HG02571 (cell line): ENCODE measurements around the gene PRKAB2.
"Not testable (repeated sequence)": the region's sequence is repeated elsewhere in the genome, so short reads cannot be mapped to it uniquely, and the experiment has no call there.

Source experiments
- ATAC-seq: cut with Tn5 transposase; IDR thresholded peaks from one replicate; pipeline ENCODE4 v1.9.1; 2021; ENCODE audit warnings: mild to moderate bottlenecking, moderate library complexity; ENCODE audit not compliant: unreplicated experiment

PRKAB2 gene, protein sequence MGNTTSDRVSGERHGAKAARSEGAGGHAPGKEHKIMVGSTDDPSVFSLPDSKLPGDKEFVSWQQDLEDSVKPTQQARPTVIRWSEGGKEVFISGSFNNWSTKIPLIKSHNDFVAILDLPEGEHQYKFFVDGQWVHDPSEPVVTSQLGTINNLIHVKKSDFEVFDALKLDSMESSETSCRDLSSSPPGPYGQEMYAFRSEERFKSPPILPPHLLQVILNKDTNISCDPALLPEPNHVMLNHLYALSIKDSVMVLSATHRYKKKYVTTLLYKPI

DNA sequence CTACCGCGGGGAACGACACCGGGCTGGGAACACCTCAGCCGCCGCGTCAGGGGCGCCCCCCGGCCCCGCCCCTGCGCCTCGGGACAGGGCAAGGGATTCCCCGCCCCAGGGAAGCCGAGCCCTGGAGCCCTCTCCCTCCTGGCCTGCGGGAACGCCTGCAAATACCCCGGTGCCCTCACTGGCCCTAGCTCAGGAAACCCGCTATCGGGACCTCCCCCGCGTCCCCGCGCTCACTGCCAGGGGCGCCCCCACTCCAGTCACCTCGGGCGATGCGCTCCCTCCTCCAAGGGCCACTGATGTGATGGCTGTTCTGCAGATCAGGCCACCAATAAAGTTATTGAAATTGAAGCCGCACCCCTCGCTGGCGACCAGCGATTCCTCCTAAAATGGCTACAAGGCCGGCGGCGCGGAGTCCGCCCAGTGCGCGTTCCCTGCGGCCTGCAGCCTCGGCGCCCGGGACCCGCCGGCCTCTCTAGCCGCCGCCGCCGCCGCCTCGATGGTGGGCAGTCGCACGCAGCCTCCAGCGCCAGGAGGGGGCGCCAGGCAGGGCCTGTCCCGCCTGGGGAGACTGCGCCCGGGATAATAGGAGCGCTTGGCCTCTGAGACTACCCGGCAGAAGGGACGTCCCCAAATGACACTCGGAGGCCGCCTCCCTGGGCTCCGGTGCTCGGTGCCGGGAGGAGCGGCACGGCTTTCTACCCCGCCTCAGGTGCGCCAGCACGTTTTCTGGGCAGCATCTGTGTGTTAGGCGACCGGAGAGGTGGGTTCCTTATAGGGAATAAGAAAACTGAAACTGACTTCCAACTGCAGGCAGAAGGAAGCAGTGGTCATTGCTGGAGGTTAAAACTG lies at the start of gene PRKAB2:
Gene PRKAB2, minus strand, starts transcription at position 303 of the 849 bp plus-strand sequence. CDS start 326 bp downstream, outside the sequence.
- peak; percentile 87 for ATAC-seq

DNA sequence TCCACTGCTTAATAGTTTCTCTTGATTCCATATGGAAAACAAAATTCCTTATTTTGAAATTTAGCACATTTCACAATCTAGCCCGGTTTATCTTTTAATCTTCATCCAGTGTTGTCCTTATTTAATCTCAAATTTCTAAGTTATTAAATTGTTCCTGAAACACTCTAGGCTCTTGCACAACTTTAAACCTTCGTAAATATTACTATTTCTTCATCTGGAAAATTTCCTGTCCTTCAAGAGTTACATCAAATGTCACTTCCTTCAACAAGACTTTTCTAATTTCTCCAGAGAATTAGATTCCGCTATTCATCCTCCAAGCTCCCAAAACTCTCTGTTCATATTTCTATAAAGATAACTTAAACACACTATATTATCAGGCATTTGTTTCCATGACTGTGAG lies 46.3 kb upstream of the PRKAB2 start:
- ATAC-seq, result no peak

DNA sequence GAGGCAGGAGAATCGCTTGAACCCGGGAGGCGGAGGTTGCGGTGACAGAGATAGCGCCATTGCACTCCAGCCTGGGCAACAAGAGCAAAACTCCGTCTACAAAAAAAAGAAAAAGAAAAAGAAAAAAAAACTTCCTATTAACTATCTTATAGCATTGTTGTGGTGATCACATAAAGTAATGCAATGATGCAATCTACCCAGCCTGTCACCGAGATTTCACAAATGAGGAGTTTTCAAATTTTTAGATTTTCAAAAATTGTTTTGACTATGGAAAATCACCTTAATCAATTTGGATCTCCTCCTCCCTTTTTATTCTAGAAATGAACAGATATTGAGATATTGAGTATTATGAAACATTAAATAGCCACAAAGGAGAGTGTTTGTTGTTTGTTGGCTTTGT lies 44.9 kb upstream of the PRKAB2 start:
- no peak for ATAC-seq

DNA sequence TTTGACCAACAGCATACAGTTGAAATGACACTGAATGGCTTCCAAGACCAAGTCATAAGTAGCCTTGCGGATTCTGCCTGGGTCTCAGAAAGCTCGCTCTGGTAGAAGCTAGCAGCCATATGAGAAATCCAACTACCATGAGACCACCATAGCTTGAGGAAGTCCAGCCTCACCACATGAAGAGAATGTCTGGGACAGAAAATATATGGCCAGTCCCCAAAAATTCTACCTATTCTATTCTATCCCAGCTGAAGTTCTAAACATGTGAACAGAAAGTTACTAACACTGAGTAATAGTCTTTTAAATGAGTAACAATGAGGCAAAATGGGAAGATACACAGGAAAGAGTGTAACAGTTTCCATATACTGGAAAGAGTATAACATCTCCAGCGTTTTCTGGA lies 43.9 kb upstream of the PRKAB2 start:
- no peak for ATAC-seq

DNA sequence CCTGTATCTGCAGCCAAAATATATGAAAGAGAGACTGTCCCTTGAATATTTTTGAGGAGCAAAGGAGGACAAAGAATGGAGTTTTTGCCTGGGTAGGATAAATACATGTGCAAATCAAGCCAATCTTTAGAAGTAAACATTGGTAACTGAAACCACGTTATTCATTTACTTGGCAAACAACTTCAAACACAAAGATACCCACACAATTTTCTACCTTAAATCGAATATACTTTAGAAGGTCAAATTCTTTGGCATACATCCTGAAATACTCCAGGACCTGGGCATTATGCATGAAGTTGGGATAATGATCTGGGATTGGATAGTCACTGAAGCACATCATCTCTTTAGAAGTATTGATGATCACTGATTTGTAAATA lies 43.3 kb upstream of the PRKAB2 start:
- no peak for ATAC-seq

DNA sequence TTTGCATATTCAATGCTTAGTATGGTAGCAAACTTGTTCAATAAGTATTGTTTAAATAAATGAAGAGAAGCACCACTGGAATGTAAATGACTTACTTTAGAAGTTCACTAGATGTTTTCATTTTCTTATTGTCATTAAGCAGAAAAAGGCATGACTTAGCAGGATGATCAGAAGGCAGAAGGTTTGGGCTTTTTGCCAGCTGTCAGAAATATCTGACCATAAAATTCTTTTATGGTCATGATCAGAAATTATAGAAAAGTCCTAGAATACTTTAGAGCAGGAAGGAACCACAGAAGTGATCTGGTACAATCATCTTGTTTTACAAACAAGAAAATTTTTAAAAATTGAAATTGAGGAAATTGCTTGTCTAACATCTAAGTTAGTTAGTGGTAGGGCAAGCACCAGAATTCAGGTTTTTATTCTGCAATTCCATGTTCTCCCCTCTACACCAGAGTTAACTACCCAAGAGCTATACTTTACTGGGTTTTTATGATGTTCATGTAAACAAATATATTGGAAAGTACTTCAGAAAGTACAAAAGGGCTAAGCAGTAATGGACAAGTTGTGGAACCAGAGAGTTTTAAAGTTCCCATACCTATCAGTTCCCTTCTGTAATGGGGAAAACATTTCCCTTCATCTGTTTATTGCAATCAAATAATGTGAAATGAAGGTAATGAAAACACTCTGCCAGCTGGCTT lies 42.7 kb upstream of the PRKAB2 start:
- ATAC-seq, result no peak

DNA sequence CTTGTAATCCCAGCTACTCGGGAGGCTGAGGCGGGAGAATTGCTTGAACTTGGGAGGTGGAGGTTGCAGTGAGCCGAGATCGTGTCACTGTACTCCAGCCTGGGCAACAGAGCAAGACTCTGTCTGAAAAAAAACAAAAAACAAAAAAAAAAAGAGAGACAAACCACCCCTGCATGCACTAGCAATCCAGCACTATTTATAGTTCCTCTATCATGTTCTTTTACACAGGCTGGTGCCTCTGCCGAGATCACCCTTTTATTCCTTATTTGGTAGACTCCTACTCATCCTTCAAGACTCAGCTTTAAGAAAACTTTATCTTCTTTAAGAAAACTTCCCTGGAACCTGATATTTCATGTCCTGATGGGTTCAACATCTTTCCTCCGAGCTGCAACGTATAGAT lies 42.1 kb upstream of the PRKAB2 start:
- ATAC-seq, result no peak

DNA sequence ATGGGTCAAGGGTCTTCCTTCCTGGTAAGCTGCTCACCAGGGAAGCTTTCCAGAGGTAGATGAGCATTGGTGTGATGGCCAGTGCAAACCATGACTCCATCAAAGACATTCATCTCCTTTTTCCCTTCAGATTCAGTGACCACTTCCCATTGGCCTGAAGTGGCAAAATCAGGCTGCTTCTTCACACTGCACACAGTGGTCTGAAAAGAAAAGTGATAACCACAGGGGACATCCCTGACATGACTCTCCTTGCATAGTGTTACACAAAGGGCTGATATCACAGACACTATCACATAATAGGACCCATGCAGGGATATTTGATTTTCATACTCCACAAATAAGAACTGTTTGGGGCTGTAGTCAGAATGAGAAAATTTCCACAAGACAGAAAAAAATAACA lies 41.0 kb upstream of the PRKAB2 start:
- no peak for ATAC-seq

DNA sequence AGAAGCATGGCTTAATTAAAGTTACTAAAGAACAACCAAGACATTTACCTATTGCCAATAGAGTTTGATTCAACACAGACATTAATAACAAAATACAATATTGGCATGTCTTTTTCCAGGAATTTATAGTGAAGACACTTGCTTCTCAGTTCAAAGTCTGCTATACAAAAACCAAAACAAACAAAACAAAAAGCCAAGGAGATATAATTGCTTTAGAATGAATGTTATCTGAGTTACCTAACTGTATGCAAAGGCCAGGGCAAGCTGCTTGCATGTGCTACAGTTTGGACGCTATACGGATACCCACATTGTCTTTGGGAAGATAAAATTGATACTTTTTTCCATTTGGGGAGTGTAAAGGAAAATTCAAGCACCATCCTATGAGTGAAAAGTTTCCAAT lies 39.3 kb upstream of the PRKAB2 start:
- no peak for ATAC-seq

DNA sequence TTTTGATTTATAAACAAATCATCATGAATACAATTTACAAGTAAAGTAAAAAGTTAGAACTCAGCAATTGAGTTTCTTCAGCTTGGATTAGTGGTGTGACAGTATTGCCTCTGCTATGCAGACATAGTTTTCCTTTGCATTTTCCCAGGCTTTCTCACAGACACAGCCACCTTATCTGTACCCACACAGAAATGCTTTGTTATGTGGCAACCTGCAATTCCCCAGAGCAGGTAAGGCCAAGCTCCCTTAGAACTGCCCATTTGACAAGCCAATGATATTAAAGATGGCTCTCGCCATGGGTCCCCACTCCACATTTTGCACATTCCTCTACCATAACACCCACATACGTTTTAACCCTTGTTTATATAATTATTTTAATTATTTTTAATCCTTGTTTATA lies 38.7 kb upstream of the PRKAB2 start:
- ATAC-seq, result no peak

DNA sequence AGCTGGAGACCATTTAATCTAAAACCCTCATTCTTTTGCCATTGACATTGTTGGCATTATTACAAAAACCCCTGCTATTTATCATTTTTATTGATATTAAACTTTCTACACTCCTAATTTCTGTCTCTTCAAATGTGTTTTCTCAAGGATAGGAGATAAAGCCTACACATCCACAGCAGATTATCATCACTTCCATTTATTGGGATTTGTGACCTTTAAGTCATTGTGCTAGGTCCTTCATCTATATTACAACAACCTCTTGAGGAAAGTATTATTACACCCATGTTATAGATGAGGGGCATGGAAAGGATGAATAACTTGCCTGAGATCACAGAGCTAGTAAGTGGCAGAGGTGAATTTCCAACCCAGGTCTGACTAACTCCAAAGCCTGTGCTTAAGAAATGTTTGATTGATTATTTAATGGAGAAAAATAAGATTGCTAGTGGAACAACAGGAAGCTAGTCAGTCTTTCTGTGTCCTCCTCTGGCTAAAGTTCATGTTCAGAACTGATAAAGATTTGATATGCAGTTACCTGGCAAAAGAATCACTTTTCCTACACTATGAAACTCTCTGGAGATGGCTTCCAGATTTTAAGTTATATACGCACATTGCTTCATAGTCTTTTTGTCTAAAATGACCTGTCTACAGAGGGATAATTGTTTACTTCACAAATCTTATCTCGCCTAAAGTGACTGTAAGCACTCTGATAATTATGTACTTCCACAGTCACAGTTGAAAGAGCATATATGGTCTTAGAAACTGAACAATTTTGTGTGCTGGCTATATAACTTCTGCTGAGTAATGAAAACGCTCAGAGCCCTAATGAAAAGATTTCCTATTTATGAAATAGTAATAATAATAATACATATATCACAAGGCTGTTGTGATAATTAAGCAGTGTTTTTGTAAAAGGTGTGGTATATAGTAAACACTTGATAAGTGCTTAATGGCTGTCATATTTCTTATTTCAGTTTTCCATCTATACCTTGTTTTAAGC lies 37.9 kb upstream of the PRKAB2 start:
- no peak for ATAC-seq

DNA sequence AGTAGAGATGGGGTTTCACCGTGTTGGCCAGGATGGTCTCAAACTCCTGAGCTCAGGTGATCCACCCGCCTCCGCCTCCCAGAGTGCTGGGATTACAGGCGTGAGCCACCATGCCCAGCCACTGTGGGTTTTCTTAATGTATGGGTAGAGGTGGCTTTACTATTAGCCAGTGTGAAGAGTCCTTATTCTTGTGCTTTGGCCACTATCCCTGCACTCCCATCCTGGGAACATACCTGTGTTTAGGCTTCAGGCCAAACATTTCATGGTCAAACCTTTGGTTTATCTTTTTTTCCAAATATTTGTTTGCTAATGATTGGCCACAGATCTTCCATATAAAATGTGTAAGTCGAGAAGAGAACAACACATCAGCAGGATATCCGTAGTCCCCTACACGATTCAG lies 36.3 kb upstream of the PRKAB2 start:
- ATAC-seq, result no peak

DNA sequence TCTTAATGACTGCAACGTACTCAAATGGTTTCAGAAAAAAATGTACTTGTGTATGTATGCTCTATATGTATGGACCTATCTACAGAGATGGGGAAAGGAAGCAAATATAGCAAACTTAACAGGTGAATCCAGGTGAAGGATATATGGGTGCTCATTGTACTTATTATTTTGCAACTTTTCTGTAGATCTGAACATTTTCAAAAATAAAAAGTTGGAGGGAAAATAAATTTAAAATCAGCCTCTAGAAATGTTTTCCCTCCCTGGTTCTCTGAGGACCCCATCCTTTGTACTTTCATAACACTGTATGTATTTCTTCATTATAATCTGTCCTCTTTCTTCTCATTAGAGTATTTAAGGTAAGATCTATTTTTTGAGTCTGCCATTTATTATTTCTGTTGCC lies 34.9 kb upstream of the PRKAB2 start:
- no peak for ATAC-seq

DNA sequence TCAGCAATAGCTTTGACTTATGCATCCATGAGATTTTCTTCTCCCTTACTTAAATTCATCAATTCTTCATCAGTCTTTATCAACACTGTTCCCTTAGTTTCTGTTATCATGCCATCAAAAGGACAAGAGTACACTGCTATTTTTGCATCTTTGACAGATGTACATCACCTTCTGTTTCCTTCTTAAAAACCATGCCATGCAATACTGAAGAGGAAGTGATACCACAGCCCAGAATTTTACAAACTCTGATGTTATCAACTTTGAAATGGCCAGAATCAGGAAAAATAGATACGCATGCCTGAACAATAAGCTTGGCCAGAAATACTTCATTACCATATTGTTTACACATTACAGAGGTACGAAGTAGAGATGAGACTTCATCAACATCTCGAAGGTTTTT lies 31.8 kb upstream of the PRKAB2 start:
- no peak for ATAC-seq

DNA sequence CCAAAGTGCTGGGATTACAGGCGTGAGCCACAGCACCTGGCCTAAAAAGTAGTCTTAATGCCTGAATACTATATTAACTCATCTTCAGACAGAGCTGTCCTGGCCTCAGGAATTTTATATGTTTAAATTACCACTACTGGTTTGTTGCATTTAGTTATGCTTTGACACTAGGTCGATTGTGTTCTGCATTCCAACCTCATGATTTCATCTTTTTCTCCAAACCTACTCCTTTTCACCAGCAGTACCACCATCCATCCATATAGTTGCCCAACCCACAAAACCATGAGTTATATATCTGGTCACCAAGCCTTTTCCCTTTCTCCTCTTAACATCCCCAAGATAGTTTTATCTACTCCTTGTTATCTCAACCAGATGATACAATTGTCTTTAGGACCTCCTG lies 30.3 kb upstream of the PRKAB2 start:
- no peak for ATAC-seq

DNA sequence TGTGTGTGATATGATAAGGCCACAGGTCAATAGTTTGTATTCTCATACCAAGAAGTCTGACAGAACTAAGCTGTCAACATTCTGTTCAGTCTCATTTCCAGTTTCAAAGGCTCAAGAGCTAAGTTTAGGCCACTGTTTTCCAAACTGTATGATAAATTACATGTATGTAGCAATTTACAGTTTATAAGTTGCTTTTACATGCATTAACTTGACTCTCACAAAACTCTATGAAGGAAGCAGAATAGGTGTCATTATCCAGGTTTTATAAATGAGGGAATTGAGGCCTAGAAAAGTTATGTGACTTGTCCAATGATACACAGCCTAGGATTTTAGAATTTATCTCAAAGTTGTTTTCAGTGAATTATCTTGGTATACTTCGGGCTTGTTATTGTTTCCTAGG lies 29.5 kb upstream of the PRKAB2 start:
- ATAC-seq, result no peak

DNA sequence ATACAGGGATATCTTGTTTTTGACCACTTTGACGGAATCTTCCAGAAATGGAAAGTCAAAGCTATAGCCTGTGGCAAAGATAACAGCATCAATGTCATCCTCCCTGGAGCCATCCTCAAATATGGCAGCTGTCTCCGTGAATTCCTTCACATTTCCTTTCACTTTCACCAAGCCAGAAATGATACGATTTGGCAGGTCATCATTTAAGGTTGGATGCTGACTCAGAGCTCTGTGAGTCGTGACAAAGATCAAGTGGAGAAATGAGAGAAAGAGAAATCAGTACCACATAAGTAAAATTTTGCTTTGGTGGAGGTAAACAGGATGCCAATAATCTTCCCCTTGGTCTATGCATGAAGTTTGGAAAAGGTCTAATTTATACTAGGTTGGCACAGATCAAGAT lies 29.0 kb upstream of the PRKAB2 start:
- no peak for ATAC-seq

DNA sequence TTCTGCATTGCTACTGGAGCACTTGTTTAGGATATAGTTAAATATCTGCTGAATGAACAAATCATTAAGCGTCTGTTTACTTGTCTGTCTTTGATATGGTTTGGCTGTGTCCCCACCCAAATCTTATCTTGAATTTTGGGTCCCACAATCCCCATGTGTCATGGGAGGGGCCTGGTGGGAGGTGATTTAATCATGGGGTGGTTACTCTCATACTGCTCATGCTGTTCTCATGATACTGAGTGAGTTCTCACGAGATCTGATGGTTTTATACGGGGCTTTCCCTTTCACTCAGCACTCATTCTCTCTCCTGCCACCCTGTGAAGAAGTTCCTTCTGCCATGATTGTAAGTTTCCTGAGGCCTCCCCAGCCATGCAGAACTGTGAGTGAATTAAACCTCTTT lies 25.1 kb upstream of the PRKAB2 start:
- not testable (repeated sequence) for ATAC-seq

DNA sequence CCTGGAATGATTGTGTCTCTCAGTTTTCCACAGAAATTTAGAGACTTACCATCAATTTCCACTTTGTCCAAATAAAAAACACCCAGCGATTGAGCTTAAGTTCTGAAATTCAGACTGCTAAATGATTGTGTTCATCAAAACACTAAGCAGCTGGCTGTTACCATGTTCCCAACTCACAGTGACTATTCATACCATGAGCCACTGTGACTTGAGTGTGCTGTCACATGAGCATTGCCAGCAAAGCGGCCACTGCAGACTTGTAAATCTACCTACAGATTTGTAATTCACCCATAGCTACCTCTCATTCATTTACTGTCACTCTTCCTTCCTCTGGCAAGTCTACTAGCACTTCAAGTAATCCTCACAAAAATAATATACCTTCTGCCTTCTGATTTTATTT lies 17.2 kb upstream of the PRKAB2 start:
- no peak for ATAC-seq

DNA sequence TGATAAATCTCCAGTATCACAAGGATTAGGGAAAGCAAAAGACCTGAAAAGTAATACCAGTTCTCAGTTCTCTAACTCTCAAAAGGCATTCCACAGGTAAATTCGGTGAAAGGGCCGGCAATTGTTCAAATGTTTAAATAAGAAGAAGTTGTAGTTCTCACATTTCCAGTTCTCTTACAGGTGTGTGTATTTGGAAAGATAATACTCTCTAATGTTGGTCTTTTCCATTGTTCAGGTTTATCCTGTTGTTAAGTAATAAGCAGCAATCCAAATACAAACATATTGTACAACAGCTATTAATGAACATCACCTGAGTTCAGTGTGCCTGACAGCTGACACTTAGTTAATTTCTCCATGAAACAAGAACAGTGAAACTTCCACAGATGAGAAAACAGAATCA lies 13.2 kb upstream of the PRKAB2 start:
- ATAC-seq, result no peak
